Right lung (tissue), 10 donors: ENCODE data around the gene LTN1. TPM values are rescaled to one million over a fixed set of nuclear protein-coding genes. Genes with fewer than 3 reads are reported as not detected.
"Not testable (repeated sequence)": the region's sequence is repeated elsewhere in the genome, so short reads cannot be mapped to it uniquely, and the experiment has no call there.

Source experiments
- DNase-seq, 2 donors: peaks; one replicate each; pipeline ENCODE4 v3.0.0-alpha.2; 2013
- long read RNA-seq, 8 donors: transcript quantifications; one replicate each; lab custom pipeline, GENCODE V29; 2026
- polyA plus RNA-seq, 5 donors: library from polyadenylated mRNA; unstranded; fragments of 120-200 nt; gene quantifications; one replicate each; pipeline versions ENCODE4 v1.2.1 to v1.2.3, GENCODE V29; 2013; ENCODE audit warnings: inconsistent platforms in 1 of 5, low replicate concordance in 1 of 5; ENCODE audit not compliant: insufficient read length in 5 of 5, insufficient read depth in 1 of 5

The LTN1 gene
- 10 to 100 TPM; 21.7 to 47.8 (median 36.9) TPM for polyA plus RNA-seq
- long read RNA-seq, donor 1, full-length matches to known transcripts = 1 of 17 reads
- long read RNA-seq, donor 1, partial matches to known transcripts = 16 of 17 reads
- long read RNA-seq, donor 1, other reads (novel, unspliced or antisense) = 0 of 17 reads
- long read RNA-seq, donor 2 = 0 reads
- long read RNA-seq, donor 3 = 0 reads
- long read RNA-seq, donor 4, full-length matches to known transcripts = 1 of 11 reads
- long read RNA-seq, donor 4, partial matches to known transcripts = 10 of 11 reads
- long read RNA-seq, donor 4, other reads (novel, unspliced or antisense) = 0 of 11 reads
- long read RNA-seq, donor 5 = 0 reads
- long read RNA-seq, donor 6 = 0 reads
- long read RNA-seq, donor 7, full-length matches to known transcripts = 1 of 6 reads
- long read RNA-seq, donor 7, partial matches to known transcripts = 5 of 6 reads
- long read RNA-seq, donor 7, other reads (novel, unspliced or antisense) = 0 of 6 reads
- long read RNA-seq, donor 8, full-length matches to known transcripts = 1 of 1 reads
- long read RNA-seq, donor 8, partial matches to known transcripts = 0 of 1 reads
- long read RNA-seq, donor 8, other reads (novel, unspliced or antisense) = 0 of 1 reads

- DNase-seq = peak; percentile 98 to 99
Observed at GRCh38 chr21:28992526-28993292, at the start of gene LTN1. Gene LTN1 (minus strand): TSS chr21:28992877. CDS start chr21:28992805, 72 bp downstream.

GRCh38 chr21:29034678-29035077 lies 42.0 kb upstream of the LTN1 start:
- DNase-seq = no peak

GRCh38 chr21:29033871-29034270 lies 41.2 kb upstream of the LTN1 start:
- no peak for DNase-seq

- no peak for DNase-seq
Observed at GRCh38 chr21:29033301-29033700, 40.6 kb upstream of the LTN1 start.

GRCh38 chr21:29030909-29031308 lies 38.2 kb upstream of the LTN1 start:
- DNase-seq = no peak

- DNase-seq = no peak
Observed at GRCh38 chr21:29029524-29029923, 36.8 kb upstream of the LTN1 start.

- no peak for DNase-seq
Observed at GRCh38 chr21:29025328-29025713, 32.6 kb upstream of the LTN1 start.

- DNase-seq = peak; percentile 100
Observed at GRCh38 chr21:29024474-29025327, 32.0 kb upstream of the LTN1 start, which contains the start of gene USP16. Gene USP16 (plus strand): TSS chr21:29024668. CDS start chr21:29027914, 3,246 bp downstream.

- DNase-seq = no peak
Observed at GRCh38 chr21:29022166-29022565, 29.5 kb upstream of the LTN1 start.

- no peak for DNase-seq
Observed at GRCh38 chr21:29018540-29018939, 25.9 kb upstream of the LTN1 start.

- no peak for DNase-seq
Observed at GRCh38 chr21:29017639-29018237, 25.1 kb upstream of the LTN1 start.

GRCh38 chr21:29011236-29011635 lies 18.6 kb upstream of the LTN1 start:
- DNase-seq = not testable (repeated sequence)

GRCh38 chr21:29008367-29008766 lies 15.7 kb upstream of the LTN1 start:
- no peak for DNase-seq

GRCh38 chr21:29007810-29008209 lies 15.1 kb upstream of the LTN1 start:
- no peak for DNase-seq

- DNase-seq = no peak
Observed at GRCh38 chr21:29007135-29007534, 14.5 kb upstream of the LTN1 start.

GRCh38 chr21:29005696-29006095 lies 13.0 kb upstream of the LTN1 start:
- no peak for DNase-seq

- DNase-seq = peak; percentile 95
Observed at GRCh38 chr21:29002442-29003144, 9.9 kb upstream of the LTN1 start.

GRCh38 chr21:28993293-28993629 lies 584 bp upstream of the LTN1 start:
- DNase-seq = no peak

GRCh38 chr21:28991861-28992525 lies 684 bp downstream of the LTN1 start:
- no peak for DNase-seq

- DNase-seq = not testable (repeated sequence)
Observed at GRCh38 chr21:28988146-28988545, 4.5 kb downstream of the LTN1 start.
